HG03060 (cell line): ENCODE data around the gene SLCO4A1.
"Not testable (repeated sequence)": the region's sequence is repeated elsewhere in the genome, so short reads cannot be mapped to it uniquely, and the experiment has no call there.

ENCODE experiments used
- ATAC-seq: cut with Tn5 transposase; IDR thresholded peaks from one replicate; pipeline ENCODE4 v1.9.1; 2021; ENCODE audit warnings: low read depth, moderate number of reproducible peaks; ENCODE audit not compliant: unreplicated experiment

The SLCO4A1 gene

DNA sequence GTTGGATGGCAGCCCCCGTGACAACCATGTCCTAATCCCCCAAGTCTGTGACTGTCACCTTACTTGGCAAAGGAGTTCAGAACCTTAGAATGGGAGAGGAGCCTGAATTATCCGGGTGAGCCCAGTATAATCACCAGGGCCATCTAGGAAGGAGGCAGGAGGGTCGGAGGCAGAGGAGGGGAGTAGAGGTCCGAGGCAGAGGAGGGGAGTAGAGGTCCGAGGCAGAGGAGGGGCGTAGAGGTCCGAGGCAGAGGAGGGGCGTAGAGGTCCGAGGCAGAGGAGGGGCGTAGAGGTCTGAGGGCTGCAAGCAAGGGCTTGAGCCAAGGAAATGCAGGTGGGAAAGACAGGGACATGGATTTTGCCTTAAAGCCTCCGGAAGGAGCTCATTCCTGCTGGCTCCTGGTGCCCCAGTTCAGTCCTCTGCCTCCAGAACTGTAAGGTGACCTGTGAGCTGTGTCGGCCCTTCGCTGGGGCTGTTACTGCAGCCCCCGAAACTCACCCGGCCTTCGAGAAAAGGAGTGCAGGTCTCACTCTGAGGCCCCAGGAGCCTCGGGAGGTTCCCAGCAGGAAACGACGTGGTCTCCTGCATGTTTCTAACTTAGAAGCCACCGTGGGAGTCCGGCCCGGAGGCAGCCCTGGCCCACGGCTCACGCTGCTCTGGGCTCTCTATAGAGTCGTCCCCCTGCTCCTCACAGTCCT is 20.0 kb upstream of the SLCO4A1 start:
- ATAC-seq = no peak

DNA sequence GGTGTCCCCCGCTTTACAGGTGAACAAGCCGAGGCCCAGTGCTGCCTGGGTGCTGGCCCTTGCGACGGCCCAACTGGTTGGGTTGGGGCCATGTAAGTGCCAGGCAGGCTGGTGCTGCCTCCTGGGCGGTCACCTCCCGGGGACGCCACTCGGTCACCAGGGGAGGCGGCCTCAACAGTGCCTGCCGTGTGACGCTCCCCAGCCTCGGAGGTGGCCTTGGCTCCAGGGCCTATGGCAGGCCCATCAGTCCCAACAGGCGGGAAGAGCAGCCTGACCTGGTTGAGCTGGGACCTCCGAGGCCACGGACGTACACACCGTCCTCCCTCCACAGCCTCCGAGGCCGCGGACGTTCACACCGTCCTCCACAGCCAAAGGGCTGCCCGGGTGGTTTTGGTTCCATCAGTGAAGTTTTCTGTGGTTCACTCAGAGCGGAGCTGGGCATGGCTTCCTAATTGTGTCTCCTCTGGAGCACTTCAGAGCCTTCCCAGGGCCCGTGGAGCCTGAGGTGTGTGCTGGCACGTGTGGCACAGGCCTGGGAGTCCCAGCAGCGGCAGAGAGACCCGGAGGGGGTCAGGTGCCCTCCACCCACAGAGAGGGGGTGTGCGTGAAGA is 19.3 kb upstream of the SLCO4A1 start:
- no peak for ATAC-seq

DNA sequence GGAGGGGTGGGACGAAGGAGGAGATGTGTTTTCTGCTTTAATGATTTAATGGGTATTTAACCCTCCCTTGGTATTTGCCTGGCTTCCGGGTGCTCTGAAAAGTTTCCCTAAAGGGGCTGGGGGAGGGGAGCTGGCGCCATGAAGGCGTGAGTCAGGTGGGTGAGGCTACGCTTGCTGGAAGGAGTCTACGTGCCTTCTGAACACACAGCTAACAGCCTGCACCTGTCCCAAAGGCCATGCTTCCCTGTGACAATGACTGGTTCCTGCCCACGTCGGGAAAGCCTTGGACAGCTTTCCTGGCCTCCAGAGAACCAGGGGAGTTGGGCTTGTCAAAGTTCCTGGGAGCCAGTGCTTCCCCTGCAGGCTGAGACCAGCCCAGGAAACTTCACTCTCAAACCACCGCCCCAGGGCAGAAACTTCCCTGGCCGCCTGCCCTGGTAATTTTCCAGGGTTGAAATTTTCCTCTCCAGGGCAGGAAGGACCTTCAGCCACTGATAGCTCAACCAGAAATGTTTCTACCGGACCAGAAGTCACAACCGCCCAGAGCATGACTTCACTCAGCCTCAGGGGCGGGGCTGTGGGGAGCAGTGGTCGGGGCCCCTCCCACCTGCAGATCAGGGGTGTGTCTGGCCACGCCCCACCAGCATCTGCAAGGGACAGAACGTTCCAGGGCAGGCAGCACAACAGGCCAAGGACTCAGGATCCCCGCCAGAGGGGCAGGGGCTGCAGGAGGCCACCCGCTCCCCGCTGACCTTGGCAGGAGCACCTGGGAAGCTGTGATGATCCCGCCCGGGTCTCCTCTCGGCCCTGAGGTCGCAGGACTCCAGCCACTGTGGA is 18.6 kb upstream of the SLCO4A1 start:
- ATAC-seq = no peak

DNA sequence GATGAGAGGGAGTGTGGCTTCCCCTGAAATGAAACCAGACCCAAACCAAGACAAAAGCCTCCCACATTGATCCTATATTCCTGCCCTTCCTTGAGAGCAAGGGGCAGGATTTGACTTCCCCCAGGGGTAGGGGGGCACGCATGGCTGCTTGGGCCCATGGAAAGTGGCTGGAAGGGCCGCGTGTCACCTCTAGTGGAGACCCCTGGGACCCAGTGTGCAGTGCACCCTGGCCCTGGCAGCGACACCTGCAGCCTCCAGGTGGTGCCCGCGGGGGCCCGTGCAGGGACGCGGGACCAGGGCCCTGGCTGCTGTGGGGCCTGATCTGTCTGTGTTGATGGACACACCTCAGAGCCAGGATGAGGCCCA is 18.0 kb upstream of the SLCO4A1 start:
- ATAC-seq = no peak

GRCh38 chr20:62624719-62625453 is 17.4 kb upstream of the SLCO4A1 start:
- ATAC-seq = no peak

- ATAC-seq = no peak
Measured at GRCh38 chr20:62625516-62625915, 16.8 kb upstream of the SLCO4A1 start.

- ATAC-seq = no peak
Measured at GRCh38 chr20:62625921-62626547, 16.3 kb upstream of the SLCO4A1 start.

DNA sequence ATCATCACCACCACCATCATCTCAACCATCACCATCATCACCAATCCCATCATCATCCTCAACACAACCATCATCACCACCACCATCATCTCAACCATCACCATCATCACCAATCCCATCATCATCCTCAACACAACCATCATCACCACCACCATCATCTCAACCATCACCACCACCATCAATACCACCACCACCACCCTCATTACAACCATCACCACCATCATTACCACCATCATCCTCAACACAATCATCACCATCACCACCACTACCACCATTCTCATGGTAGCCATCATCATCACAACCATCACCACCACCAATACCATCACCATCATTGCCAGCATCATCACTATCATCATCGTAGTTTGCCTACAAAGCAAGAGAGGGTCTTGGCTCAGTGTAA is 14.9 kb upstream of the SLCO4A1 start:
- ATAC-seq = not testable (repeated sequence)

DNA sequence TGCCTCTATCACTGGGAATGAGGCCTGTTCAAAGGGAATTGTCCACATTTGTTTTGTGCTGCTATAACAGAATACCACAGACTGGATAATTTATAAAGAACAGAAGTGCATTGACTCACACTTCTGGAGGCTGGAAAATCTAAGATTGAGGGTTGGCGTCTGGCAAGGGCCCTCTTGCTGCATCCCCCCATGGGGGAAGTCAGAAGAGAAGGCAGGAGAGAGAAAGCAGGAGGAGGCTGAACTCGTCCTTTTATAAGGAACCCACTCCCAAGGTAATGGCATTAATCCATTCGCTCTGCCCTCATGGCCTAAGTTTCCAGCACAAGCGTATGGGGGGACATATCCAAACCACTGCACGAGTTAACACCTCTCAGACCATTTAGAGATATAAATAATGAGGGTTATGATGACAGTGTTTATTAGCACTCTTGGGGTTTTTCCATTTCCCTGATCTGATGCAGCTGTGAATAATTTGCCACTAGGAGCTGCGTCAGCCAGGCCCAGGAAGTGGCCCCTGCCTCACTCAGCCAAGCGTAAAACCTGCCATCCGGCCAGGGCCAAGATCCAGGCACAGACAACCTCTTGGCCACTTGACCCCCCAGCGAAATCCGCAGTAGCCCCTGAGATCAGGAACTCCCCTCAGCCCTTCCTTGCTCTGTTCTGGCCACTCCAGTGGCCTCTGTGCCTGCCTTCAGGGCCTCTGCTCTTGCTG is 14.2 kb upstream of the SLCO4A1 start:
- ATAC-seq = no peak

- ATAC-seq = no peak
Measured at GRCh38 chr20:62628691-62629090, 13.6 kb upstream of the SLCO4A1 start.

GRCh38 chr20:62629864-62630470 is 12.3 kb upstream of the SLCO4A1 start:
- ATAC-seq = no peak

DNA sequence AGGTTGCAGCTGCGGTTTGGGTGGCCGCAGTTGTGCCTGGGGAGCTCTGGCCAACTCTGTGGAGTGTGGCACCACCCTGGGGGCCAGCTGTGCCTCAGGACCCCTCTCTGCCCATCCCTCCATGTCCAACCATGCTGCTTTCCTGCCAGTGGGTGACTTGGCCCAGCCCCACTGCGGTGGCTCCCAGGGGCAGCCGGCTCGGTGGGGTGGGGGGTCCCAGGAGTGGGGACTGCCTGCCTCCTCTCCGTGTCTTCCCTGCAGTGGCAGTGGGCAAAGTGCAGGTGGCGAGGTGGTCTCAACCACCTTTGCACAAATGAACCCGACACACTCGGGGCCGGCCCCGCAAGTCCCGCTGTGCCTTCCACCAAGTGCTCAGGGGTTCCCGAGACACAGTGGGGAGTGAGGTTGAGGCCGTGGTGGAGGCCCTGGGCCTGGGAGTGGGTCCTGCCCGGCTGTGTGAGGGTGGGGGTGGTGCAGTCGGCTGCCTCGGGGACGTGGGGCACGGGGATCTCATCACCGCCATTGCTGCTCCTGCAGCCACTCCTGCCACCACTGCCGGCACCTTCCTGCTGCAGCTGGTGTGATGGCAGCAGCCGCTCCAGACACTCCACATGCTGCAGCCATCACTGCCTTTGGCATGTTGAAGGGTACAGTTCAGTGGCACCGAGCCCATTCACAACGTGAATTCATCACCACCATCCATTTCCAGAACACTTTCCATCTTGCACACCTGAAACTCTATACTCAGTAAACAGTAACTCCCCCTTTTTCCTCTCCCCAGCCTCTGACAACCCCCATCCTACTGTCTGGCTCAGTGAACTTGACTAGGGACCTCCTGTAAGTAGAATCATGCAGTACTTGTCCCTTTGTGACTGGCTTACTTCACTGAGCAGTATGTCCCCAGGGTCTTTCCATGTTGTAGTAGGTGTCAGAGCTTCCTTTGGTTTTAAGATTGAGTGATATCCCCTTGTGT is 10.7 kb upstream of the SLCO4A1 start:
- no peak for ATAC-seq

DNA sequence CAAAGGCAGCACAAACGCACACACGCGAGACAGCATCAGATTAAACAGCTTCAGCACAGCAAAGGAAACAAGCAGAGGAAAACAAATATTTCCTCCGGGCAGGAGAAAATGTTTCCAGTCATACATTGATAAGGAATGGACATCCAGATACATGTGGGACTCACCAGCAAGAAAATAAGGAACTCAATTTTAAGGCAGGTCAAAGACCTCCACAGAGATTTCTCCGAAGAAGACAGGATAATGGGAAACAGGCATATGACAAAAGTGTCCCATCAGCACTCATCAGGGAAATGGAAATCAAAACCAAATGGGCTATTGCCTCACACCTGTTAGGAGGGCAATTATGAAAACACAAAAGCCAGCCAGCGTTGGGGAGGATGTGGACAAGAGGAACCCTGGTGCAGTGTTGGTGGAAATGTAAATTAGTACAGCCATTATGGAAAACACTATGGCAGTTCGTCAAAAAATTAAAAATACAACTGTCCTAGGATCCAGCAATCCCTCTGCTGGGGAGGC is 9.7 kb upstream of the SLCO4A1 start:
- no peak for ATAC-seq

DNA sequence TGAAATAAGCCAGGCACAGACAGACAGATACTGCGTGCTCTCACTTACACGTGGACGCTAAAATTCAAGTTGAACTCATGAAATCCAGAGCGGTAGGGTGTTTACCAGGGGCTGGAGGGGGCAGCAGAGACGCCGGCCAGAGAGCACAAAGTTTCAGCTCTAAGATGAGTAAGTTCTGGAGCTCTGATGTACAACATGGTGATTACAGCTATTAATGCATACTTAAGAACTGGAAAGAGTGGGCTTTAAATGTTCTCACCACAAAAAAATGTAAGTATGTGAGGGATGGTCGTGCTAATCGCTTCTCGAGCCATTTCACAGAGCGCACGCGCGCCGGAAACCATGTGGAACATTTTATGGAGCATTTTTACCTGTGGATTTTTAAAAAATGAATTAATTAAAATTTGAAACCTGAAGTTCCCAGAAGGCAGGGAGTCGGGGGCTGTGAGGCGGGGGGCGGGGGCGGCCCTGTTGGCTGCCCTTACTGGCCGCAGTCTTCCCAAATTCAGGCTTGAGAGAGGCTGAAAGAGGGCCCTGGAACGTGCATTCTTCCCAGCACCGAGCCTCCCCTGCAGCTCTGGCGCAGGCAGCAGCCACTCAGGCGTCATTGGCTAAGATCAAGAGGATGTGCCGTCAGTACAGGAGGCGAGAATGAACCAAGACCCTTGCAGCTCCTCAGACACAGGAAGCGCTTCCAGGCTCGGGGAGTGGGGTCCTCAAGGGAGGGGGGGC is 8.5 kb upstream of the SLCO4A1 start:
- no peak for ATAC-seq

DNA sequence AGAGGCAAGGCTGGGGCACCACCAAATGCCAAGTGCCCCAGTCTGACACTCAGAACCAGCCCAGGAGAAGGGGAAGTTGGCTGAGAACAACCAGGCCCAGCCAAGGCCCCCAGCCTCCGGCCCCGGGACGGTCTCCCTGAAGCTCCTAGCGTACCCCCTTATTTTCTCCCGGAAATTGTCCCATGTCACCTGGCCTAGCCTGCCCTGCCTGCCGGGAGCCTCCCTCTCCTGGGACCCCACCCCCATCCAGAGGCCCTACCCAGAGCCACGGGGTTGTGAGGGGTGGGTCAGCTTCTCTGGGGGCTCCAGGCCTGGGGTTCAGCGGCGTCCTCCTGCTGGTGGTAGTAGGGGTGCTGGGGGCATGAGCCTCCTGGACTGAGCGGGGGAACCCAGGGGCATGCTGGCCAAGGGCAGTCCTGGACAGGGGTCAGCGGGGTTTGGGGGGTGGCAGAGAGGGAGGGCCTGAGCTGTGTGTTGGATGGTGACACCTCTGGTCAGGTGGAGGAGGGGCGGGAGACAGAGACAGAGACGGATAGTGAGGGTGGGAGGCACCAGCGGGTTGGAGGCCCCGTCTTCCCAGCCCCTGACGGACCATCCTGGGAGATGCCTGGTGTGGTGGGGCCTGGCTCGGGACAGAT is 7.9 kb upstream of the SLCO4A1 start:
- ATAC-seq = no peak

GRCh38 chr20:62635232-62635631 is 7.1 kb upstream of the SLCO4A1 start:
- ATAC-seq = no peak

GRCh38 chr20:62635852-62636251 is 6.5 kb upstream of the SLCO4A1 start:
- ATAC-seq = no peak
